Neural cell (in vitro differentiated cells): ENCODE measurements around the gene FGF5. TPM values are rescaled to one million over a fixed set of nuclear protein-coding genes. Genes with fewer than 3 reads are reported as not detected.

ENCODE experiments used
- H2AFZ ChIP-seq: fragments of 200-600, 300-800 bp; sonication (generic), shearing (Covaris generic); 2 replicates; pipeline ENCODE4 v1.6.0; 2014; ENCODE audit warnings: low read depth, mild to moderate bottlenecking, antibody characterized with exemption, low read length, moderate library complexity
- H3F3A ChIP-seq: fragments of 200-600 bp; shearing (Covaris generic); 2 replicates; pipeline ENCODE4 v1.6.1; 2016; ENCODE audit warnings: mild to moderate bottlenecking, moderate library complexity, mixed read lengths, antibody characterized with exemption, low read length; ENCODE audit not compliant: insufficient read depth, poor library complexity, severe bottlenecking
- H3K27ac ChIP-seq: fragments of 200-600, 300-800 bp; sonication (generic), shearing (Covaris generic); 2 replicates; pipeline ENCODE4 v1.5.1; 2014; ENCODE audit warnings: mild to moderate bottlenecking, low read length, moderate library complexity
- H3K27me3 ChIP-seq: fragments of 300-800, 200-600 bp; sonication (generic), shearing (Covaris generic); 2 replicates; pipeline ENCODE4 v1.6.0; 2014; ENCODE audit warnings: mild to moderate bottlenecking, low read depth, low read length, moderate library complexity; ENCODE audit not compliant: insufficient read depth
- H3K36me3 ChIP-seq: fragments of 300-800, 200-600 bp; sonication (generic), shearing (Covaris generic); 2 replicates; pipeline ENCODE4 v1.5.1; 2014; ENCODE audit warnings: mild to moderate bottlenecking, antibody characterized with exemption, low read length, moderate library complexity; ENCODE audit not compliant: insufficient read depth
- H3K4me2 ChIP-seq: fragments of 300-800, 200-600 bp; sonication (generic), shearing (Covaris generic); 2 replicates; pipeline ENCODE4 v1.6.0; 2014; ENCODE audit warnings: mild to moderate bottlenecking, low read length
- H3K4me3 ChIP-seq: fragments of 300-800, 200-600 bp; sonication (generic), shearing (Covaris generic); 2 replicates; pipeline ENCODE4 v1.5.1; 2014; ENCODE audit warnings: mild to moderate bottlenecking, low read length, moderate library complexity
- H3K79me2 ChIP-seq: fragments of 200-600 bp; shearing (Covaris generic); replicated peaks from 2 replicates; pipeline ENCODE4 v1.6.0; 2014; ENCODE audit warnings: mild to moderate bottlenecking, low read length, moderate library complexity; ENCODE audit not compliant: insufficient read depth
- H3K9ac ChIP-seq: fragments of 300-800, 200-600 bp; sonication (generic), shearing (Covaris generic); 2 replicates; pipeline ENCODE4 v1.6.1; 2016; ENCODE audit warnings: mild to moderate bottlenecking, low read length, mixed read lengths
- H3K9me2 ChIP-seq: fragments of 200-600 bp; shearing (Covaris generic); 2 replicates; pipeline ENCODE4 v1.6.1; 2016; ENCODE audit warnings: mild to moderate bottlenecking, low read length, mixed read lengths; ENCODE audit not compliant: insufficient read depth
- H3K9me3 ChIP-seq: fragments of 200-600, 300-800 bp; sonication (generic), shearing (Covaris generic); 2 replicates; pipeline ENCODE4 v1.6.1; 2016; ENCODE audit warnings: mild to moderate bottlenecking, mixed run types, low read length, moderate library complexity, mixed read lengths
- H4K20me1 ChIP-seq: fragments of 200-600 bp; shearing (Covaris generic); 2 replicates; pipeline ENCODE4 v1.6.1; 2016; ENCODE audit warnings: mild to moderate bottlenecking, mixed run types; ENCODE audit not compliant: insufficient read depth
- EP300 ChIP-seq: fragments of 450-650 bp; conservative IDR thresholded peaks from 2 replicates; pipeline ENCODE4 v1.6.1; 2014; ENCODE audit warnings: antibody characterized with exemption, mild to moderate bottlenecking, moderate library complexity; ENCODE audit not compliant: poor library complexity, severe bottlenecking
- EZH2 ChIP-seq: fragments of 200-600, 300-800 bp; shearing (Covaris generic), sonication (generic); IDR thresholded peaks from 2 replicates; pipeline ENCODE4 v1.6.1; 2014; ENCODE audit warnings: antibody characterized with exemption, low read length, borderline replicate concordance, mild to moderate bottlenecking; ENCODE audit not compliant: insufficient read depth, poor library complexity, severe bottlenecking
- MXI1 ChIP-seq: fragments of 450-650 bp; conservative IDR thresholded peaks from 2 replicates; pipeline ENCODE4 v1.6.1; 2014; ENCODE audit warnings: antibody characterized with exemption, mild to moderate bottlenecking; ENCODE audit not compliant: poor library complexity, severe bottlenecking
- POLR2AphosphoS5 ChIP-seq: IDR thresholded peaks from 2 replicates; pipeline ENCODE4 v1.6.1; 2012
- RAD21 ChIP-seq: fragments of 450-650 bp; conservative IDR thresholded peaks from 2 replicates; pipeline ENCODE4 v1.6.1; 2014; ENCODE audit warnings: antibody characterized with exemption, mild to moderate bottlenecking, moderate library complexity
- SMC3 ChIP-seq: fragments of 450-650 bp; conservative IDR thresholded peaks from 2 replicates; pipeline ENCODE4 v1.6.1; 2014; ENCODE audit warnings: antibody characterized with exemption, mild to moderate bottlenecking, moderate library complexity; ENCODE audit not compliant: poor library complexity
- TAF1 ChIP-seq: IDR thresholded peaks from 2 replicates; pipeline ENCODE4 v1.6.1; 2012; ENCODE audit warnings: low read depth
- polyA plus RNA-seq: library from polyadenylated mRNA; depleted of rRNA; stranded (reverse); fragments of >200 nt; gene quantifications from 2 replicates; pipeline ENCODE4 v1.2.3, GENCODE V29; 2014
- TF ChIP-seq, protein P1 (sequence below): fragments of 450-650 bp; IDR thresholded peaks from 2 replicates; pipeline ENCODE4 v1.5.1; 2014; ENCODE audit warnings: antibody characterized with exemption, mild to moderate bottlenecking, moderate library complexity; ENCODE audit not compliant: poor library complexity, severe bottlenecking
- TF ChIP-seq, protein P2 (sequence below): IDR thresholded peaks from 2 replicates; pipeline ENCODE4 v1.6.1; 2012; ENCODE audit warnings: borderline replicate concordance

The FGF5 gene
- polyA plus RNA-seq, 1 donor from 2014 or later: 0.26 TPM

DNA sequence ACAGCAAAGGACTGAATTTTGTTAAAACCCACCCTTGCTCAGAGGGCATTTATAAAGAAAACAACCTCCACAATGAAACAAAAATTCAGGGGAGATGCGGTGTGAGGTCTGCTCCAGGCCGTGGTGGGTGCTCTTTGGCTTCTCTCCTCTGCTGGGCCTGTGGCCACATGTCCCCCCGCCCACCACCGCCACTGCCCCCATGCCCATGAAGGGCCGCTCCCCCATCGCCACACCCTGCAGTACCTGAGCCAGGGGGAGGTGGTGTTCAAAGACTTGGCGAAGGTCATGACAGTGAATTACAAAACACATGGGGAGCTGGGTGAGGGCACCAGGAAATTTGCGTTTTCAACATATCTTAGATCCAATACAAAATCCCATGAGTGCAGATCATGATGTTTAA is 54.9 kb downstream of the FGF5 start:
- Histone ChIP-seq H3K4me2 (no peak overlapping the region), H3K9me3 (no peaks in the 10 kb centered on the region), H3F3A (no peaks in the 10 kb centered on the region), H3K4me3 (no peak overlapping the region), H3K79me2 (no peaks in the 10 kb centered on the region), H2AFZ (no peak overlapping the region), H4K20me1 (no peaks in the 10 kb centered on the region), H3K36me3 (no peaks in the 10 kb centered on the region), H3K9ac (no peak overlapping the region), H3K27me3 (no peaks in the 10 kb centered on the region), H3K27ac (no peak overlapping the region), H3K9me2 (no peaks in the 10 kb centered on the region)
- TF ChIP-seq RAD21 (no peak), EZH2 (no peak), EP300 (no peak), TAF1 (no peak), SMC3 (no peak), MXI1 (no peak), POLR2AphosphoS5 (no peak)
- TF ChIP-seq, protein P1, sequence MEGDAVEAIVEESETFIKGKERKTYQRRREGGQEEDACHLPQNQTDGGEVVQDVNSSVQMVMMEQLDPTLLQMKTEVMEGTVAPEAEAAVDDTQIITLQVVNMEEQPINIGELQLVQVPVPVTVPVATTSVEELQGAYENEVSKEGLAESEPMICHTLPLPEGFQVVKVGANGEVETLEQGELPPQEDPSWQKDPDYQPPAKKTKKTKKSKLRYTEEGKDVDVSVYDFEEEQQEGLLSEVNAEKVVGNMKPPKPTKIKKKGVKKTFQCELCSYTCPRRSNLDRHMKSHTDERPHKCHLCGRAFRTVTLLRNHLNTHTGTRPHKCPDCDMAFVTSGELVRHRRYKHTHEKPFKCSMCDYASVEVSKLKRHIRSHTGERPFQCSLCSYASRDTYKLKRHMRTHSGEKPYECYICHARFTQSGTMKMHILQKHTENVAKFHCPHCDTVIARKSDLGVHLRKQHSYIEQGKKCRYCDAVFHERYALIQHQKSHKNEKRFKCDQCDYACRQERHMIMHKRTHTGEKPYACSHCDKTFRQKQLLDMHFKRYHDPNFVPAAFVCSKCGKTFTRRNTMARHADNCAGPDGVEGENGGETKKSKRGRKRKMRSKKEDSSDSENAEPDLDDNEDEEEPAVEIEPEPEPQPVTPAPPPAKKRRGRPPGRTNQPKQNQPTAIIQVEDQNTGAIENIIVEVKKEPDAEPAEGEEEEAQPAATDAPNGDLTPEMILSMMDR: no peak
- TF ChIP-seq, protein P2, sequence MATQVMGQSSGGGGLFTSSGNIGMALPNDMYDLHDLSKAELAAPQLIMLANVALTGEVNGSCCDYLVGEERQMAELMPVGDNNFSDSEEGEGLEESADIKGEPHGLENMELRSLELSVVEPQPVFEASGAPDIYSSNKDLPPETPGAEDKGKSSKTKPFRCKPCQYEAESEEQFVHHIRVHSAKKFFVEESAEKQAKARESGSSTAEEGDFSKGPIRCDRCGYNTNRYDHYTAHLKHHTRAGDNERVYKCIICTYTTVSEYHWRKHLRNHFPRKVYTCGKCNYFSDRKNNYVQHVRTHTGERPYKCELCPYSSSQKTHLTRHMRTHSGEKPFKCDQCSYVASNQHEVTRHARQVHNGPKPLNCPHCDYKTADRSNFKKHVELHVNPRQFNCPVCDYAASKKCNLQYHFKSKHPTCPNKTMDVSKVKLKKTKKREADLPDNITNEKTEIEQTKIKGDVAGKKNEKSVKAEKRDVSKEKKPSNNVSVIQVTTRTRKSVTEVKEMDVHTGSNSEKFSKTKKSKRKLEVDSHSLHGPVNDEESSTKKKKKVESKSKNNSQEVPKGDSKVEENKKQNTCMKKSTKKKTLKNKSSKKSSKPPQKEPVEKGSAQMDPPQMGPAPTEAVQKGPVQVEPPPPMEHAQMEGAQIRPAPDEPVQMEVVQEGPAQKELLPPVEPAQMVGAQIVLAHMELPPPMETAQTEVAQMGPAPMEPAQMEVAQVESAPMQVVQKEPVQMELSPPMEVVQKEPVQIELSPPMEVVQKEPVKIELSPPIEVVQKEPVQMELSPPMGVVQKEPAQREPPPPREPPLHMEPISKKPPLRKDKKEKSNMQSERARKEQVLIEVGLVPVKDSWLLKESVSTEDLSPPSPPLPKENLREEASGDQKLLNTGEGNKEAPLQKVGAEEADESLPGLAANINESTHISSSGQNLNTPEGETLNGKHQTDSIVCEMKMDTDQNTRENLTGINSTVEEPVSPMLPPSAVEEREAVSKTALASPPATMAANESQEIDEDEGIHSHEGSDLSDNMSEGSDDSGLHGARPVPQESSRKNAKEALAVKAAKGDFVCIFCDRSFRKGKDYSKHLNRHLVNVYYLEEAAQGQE: no peak

DNA sequence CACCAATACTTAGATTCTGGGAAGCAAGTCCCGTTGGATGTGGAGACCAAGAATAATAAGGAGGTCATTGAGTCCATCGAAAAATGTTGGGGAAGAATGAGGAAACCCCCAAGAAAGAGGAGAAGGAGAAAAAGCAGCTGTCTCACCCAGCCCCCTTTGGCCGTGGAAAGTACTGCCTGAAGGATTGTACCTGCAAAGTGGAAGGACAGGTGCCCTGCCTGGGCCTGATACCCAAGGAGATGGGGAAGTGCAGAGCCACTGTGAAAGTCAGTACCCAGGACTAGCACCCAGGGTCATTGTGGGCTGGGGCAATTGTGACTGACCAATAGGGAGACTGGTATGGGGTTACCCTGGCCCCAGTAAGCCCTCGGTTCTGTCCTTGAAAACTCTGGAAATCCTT is 55.3 kb downstream of the FGF5 start:
- H3K36me3 ChIP-seq: no peaks in the 10 kb centered on the region
- TF ChIP-seq EP300 (no peak), RAD21 (no peak), SMC3 (no peak), EZH2 (no peak), POLR2AphosphoS5 (no peak), TAF1 (no peak), MXI1 (no peak)
- TF ChIP-seq, protein P1: no peak
- TF ChIP-seq, protein P2: no peak

More for the DNA sequence above, 55.3 kb downstream of the FGF5 start:
- no peak overlapping the region for H3K4me2 ChIP-seq
- no peak overlapping the region for H3K9ac ChIP-seq
- no peak overlapping the region for H2AFZ ChIP-seq
- H3K27ac ChIP-seq: no peak overlapping the region
- H4K20me1 ChIP-seq: no peaks in the 10 kb centered on the region
- H3K4me3 ChIP-seq: no peak overlapping the region
- H3F3A ChIP-seq: no peaks in the 10 kb centered on the region
- H3K27me3 ChIP-seq: no peaks in the 10 kb centered on the region
- H3K9me3 ChIP-seq: no peaks in the 10 kb centered on the region
- no peaks in the 10 kb centered on the region for H3K9me2 ChIP-seq
- H3K79me2 ChIP-seq: no peaks in the 10 kb centered on the region
